ENCODE results near the gene DVL2.

- no peak for TF ChIP-seq CTCF (IDR thresholded peaks at IDR 0.05)
- TF ChIP-seq EP300 (IDR thresholded peaks at IDR 0.05; ENCODE audit: low read depth), result no peak
- TF ChIP-seq POLR2AphosphoS5 (IDR thresholded peaks at IDR 0.05), result no peak
These were observed 30.9 kb downstream of the DVL2 start for GRCh38 chr17:7203391-7203790.
